Uterus (tissue), 2 donors: ENCODE measurements around the gene TMEM175.

ENCODE experiments used
- CTCF ChIP-seq, 4 experiments: fragments of 200-600 bp in 2 of 4; fragments of 450-650 bp in 2 of 4; sonication (generic) in 2 of 4; IDR thresholded peaks; one replicate each; pipeline ENCODE4 v1.5.1; 2016 to 2019; ENCODE audit warnings: antibody characterized with exemption in 4 of 4, mild to moderate bottlenecking in 2 of 4, moderate library complexity in 1 of 4
- POLR2A ChIP-seq, 2 donors: fragments of 450-650 bp; IDR thresholded peaks; one replicate each; pipeline ENCODE4 v1.6.1; 2016; ENCODE audit warnings: antibody characterized with exemption in 2 of 2, mild to moderate bottlenecking in 1 of 2, moderate library complexity in 1 of 2

- TF ChIP-seq POLR2A (IDR thresholded peaks at IDR 0.05) (no peak), CTCF (IDR thresholded peaks at IDR 0.05) (no peak)
Measured at GRCh38 chr4:974668-975067, 42.4 kb downstream of the TMEM175 start.
